Fibroblast of the aortic adventitia (primary cell): ENCODE results near the gene POSTN. TPM values are rescaled to one million over a fixed set of nuclear protein-coding genes. Genes with fewer than 3 reads are reported as not detected.
A peak's percentile ranks its signal among the peaks of the same experiment; 100 is the strongest.

Source experiments
- DNase-seq: peaks from one replicate; pipeline ENCODE4 v3.0.0-alpha.2; 2010; ENCODE audit warnings: low read depth
- H3K4me3 ChIP-seq: 2 replicates; pipeline ENCODE4 v1.5.1; 2011; ENCODE audit warnings: low read depth, mild to moderate bottlenecking, control low read depth, low read length, moderate library complexity
- total RNA-seq: library from RNA; depleted of rRNA; stranded (reverse); fragments of >200 nt; gene quantifications from 2 replicates; pipeline ENCODE4 v1.2.3, GENCODE V29; 2012; ENCODE audit warnings: low replicate concordance
- TF ChIP-seq, protein P1 (sequence below): IDR thresholded peaks from 2 replicates; pipeline ENCODE4 v1.5.1; 2011; ENCODE audit warnings: mild to moderate bottlenecking, low read length, control low read depth, inconsistent platforms; ENCODE audit not compliant: insufficient read depth

The POSTN gene
- total RNA-seq, 1 donor: 136 TPM

DNA sequence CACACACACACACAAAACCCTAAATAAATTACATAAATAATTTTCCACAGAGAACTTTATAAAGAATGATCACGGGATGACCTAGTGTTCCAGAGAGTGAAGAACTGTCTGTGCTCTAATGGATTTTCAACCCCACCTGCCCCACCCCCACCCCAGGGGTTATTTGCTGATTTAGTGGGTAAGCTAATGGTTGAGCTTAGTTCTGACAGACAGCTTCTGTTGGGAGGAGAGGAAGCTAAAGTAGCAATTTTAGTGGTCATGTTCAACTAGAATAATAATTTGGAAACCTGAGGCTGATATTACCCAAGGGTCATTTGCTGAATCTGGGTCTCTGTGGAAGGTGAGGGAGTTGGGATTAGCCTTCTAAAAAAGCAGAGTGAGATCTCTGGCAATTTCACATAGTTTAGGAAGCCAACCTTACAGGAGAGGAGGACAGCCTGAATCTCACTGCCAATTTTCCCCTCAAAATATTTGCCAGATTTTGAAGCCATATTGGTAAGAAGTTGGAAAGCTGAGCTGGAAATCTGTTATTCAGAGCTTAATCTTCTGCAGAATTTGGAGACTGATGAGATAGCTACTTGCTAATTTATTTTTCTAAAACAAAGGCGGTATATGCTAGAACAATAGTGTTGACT is 68.7 kb downstream of the POSTN start:
- DNase-seq: peak; percentile 32
- H3K4me3 ChIP-seq: no peak overlapping the region
- TF ChIP-seq, protein P1, sequence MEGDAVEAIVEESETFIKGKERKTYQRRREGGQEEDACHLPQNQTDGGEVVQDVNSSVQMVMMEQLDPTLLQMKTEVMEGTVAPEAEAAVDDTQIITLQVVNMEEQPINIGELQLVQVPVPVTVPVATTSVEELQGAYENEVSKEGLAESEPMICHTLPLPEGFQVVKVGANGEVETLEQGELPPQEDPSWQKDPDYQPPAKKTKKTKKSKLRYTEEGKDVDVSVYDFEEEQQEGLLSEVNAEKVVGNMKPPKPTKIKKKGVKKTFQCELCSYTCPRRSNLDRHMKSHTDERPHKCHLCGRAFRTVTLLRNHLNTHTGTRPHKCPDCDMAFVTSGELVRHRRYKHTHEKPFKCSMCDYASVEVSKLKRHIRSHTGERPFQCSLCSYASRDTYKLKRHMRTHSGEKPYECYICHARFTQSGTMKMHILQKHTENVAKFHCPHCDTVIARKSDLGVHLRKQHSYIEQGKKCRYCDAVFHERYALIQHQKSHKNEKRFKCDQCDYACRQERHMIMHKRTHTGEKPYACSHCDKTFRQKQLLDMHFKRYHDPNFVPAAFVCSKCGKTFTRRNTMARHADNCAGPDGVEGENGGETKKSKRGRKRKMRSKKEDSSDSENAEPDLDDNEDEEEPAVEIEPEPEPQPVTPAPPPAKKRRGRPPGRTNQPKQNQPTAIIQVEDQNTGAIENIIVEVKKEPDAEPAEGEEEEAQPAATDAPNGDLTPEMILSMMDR: no peak

DNA sequence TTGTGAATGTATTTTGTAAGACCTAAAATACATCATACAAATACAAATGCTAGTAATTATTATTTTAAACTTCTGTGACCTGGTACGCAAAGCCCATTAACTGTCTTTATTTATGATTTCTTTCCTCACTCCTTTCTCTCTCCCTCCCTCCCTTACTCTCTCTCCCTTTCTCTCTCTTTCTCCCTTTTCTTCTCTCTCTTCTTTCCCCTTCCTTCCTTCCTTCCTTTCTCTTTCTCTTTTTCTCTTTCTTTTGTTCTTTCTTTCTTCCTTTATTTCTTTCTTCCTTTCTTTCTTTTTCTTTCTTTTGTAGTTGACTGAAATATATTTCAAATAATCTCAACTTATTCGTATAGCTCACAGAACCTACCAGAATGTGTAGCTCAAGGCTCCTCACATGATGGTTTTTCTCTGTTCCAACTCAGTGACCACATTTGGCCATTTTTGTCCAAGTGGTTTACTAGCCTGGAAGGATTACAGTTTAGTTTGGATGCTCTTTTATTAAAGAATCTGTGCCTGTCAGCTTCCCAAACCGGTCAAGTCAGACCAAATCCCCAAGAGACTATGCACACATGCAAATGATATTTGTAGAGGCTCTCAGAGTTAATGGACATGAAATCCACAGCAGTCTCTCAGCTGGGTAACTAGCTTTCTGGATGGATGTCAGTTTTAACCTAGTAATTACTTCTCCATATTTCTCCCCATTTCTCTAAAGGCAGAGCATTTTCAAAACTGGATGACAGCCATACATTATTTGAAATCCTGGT is 71.7 kb downstream of the POSTN start:
- DNase-seq: peak; percentile 98
- TF ChIP-seq, protein P1: no peak

GRCh38 chr13:37515226-37515625 is 83.3 kb downstream of the POSTN start:
- H3K4me3 ChIP-seq: no peak overlapping the region
- TF ChIP-seq, protein P1: no peak
- no peak for DNase-seq

More for the DNA sequence above, 71.7 kb downstream of the POSTN start:
- H3K4me3 ChIP-seq: no peak overlapping the region
